GM12878 (cell line): ENCODE data around the gene CCDC134. TPM values are rescaled to one million over a fixed set of nuclear protein-coding genes. Genes with fewer than 3 reads are reported as not detected.
A peak's percentile ranks its signal among the peaks of the same experiment; 100 is the strongest.

ENCODE experiments used
- ATAC-seq: fragments of 200-7000 bp; cut with Tn5 transposase; 3 replicates; pipeline ENCODE4 v1.9.1; 2020; ENCODE audit warnings: mild to moderate bottlenecking, moderate library complexity
- BruUV-seq: library from RNA; stranded (reverse); fragments of 400-500 nt; replicated peaks from 2 replicates; lab custom pipeline; 2021; lab: Mats Ljungman, UMichigan
- CTCF ChIA-PET: fragments of 300-600 bp; sonication (Branson Sonifier 250); formaldehyde crosslinking; extraction: SDS; loops from one replicate; lab custom pipeline; 2021; ENCODE audit warnings: inconsistent platforms; lab: Yijun Ruan, JAX
- POLR2A ChIA-PET: fragments of 350-600 bp; formaldehyde crosslinking; extraction: SDS; loops from one replicate; lab custom pipeline; 2021; ENCODE audit warnings: inconsistent platforms; lab: Charles Lee
- RAD21 ChIA-PET: fragments of 300-600 bp; sonication (Branson Sonifier 250); formaldehyde crosslinking; loops from one replicate; lab custom pipeline; 2023; ENCODE audit warnings: antibody characterized with exemption; ENCODE audit not compliant: unreplicated experiment; lab: Charles Lee
- SMC1A ChIA-PET: fragments of 300-600 bp; sonication (Branson Sonifier 250); formaldehyde crosslinking; loops from one replicate; lab custom pipeline; 2023; ENCODE audit not compliant: unreplicated experiment, uncharacterized antibody; lab: Charles Lee
- DNase-seq: peaks from one replicate; pipeline ENCODE4 v3.0.0-alpha.2; 2011; ENCODE audit warnings: low read depth, low spot score
- FAIRE-seq: peaks from 3 replicates; lab custom pipeline; 2011; peaks lifted over from hg19 to GRCh38; lab: Jason Lieb, UNC
- H2AFZ ChIP-seq: 2 replicates; pipeline ENCODE4 v1.6.0; 2011; ENCODE audit warnings: low read depth, low read length, control low read depth; ENCODE audit not compliant: control insufficient read depth
- H3K27ac ChIP-seq: 2 replicates; pipeline ENCODE4 v1.5.1; 2011; ENCODE audit warnings: control low read depth; ENCODE audit not compliant: control insufficient read depth, insufficient read depth
- H3K27me3 ChIP-seq, 2 experiments: replicated peaks in 1 of 2; 2 replicates each; pipeline versions ENCODE4 v1.6.0 to v1.6.1; 2011; ENCODE audit warnings: low read length in 1 of 2; ENCODE audit not compliant: control insufficient read depth in 2 of 2, insufficient read depth in 2 of 2
- H3K36me3 ChIP-seq, 2 experiments: 2 replicates each; pipeline ENCODE4 v1.5.1; 2011; ENCODE audit warnings: low read length in 1 of 2; ENCODE audit not compliant: control insufficient read depth in 2 of 2, insufficient read depth in 2 of 2
- H3K4me1 ChIP-seq: 2 replicates; pipeline ENCODE4 v1.6.1; 2011; ENCODE audit warnings: mild to moderate bottlenecking, low read length, moderate library complexity, mixed read lengths; ENCODE audit not compliant: control insufficient read depth, insufficient read depth
- H3K4me2 ChIP-seq: 2 replicates; pipeline ENCODE4 v1.6.0; 2011; ENCODE audit warnings: control low read depth; ENCODE audit not compliant: control insufficient read depth, insufficient read depth
- H3K4me3 ChIP-seq: fragments of 200-600 bp; sonication (generic); 2 replicates; pipeline ENCODE4 v1.5.1; 2016
- H3K79me2 ChIP-seq: 2 replicates; pipeline ENCODE4 v1.6.0; 2011; ENCODE audit warnings: low read length; ENCODE audit not compliant: control insufficient read depth, insufficient read depth
- H3K9ac ChIP-seq: 2 replicates; pipeline ENCODE4 v1.8.0; 2011; ENCODE audit warnings: low read length, control low read depth, mixed read lengths; ENCODE audit not compliant: control insufficient read depth, insufficient read depth
- H3K9me3 ChIP-seq: replicated peaks from 3 replicates; pipeline ENCODE4 v1.5.1; 2011; ENCODE audit warnings: mild to moderate bottlenecking, low read length; ENCODE audit not compliant: control insufficient read depth, insufficient read depth
- H4K20me1 ChIP-seq: 2 replicates; pipeline ENCODE4 v1.6.0; 2011; ENCODE audit not compliant: control insufficient read depth, insufficient read depth
- BCL11A ChIP-seq: IDR thresholded peaks from 2 replicates; pipeline ENCODE4 v1.6.1; 2011; ENCODE audit warnings: low read depth, low read length
- BMI1 ChIP-seq: fragments of 450-650 bp; IDR thresholded peaks from 2 replicates; pipeline ENCODE4 v1.6.1; 2016; ENCODE audit warnings: mild to moderate bottlenecking, moderate library complexity, borderline replicate concordance
- CBX5 ChIP-seq: sonication (generic); IDR thresholded peaks from 2 replicates; pipeline ENCODE4 v1.6.1; 2016; ENCODE audit warnings: low read depth, moderate library complexity, mild to moderate bottlenecking, inconsistent platforms
- CEBPB ChIP-seq, 2 experiments: fragments of 150-350 bp in 1 of 2; IDR thresholded peaks; 2 replicates each; pipeline ENCODE4 v1.6.1; 2012 to 2014; ENCODE audit warnings: low read depth in 2 of 2, low read length in 2 of 2, borderline replicate concordance in 1 of 2, inconsistent platforms in 1 of 2
- CHD1 ChIP-seq: IDR thresholded peaks from 2 replicates; pipeline ENCODE4 v1.6.1; 2012; ENCODE audit warnings: low read depth, low read length, improper control_type of control experiment
- EED ChIP-seq: sonication (generic); IDR thresholded peaks from 2 replicates; pipeline ENCODE4 v1.6.1; 2016; ENCODE audit warnings: antibody characterized with exemption, low read depth
- EGR1 ChIP-seq, 2 experiments: IDR thresholded peaks; 1 replicate in 1 of 2; 2 replicates in 1 of 2; pipeline ENCODE4 v1.6.1; 2011 to 2012; ENCODE audit warnings: low read depth in 2 of 2, low read length in 2 of 2, borderline replicate concordance in 1 of 2, mild to moderate bottlenecking in 1 of 2, moderate library complexity in 1 of 2
- FOXM1 ChIP-seq: IDR thresholded peaks from 2 replicates; pipeline ENCODE4 v1.6.1; 2012; ENCODE audit warnings: low read depth, mild to moderate bottlenecking, inconsistent platforms, low read length, moderate library complexity
- HDAC6 ChIP-seq: fragments of 200-600 bp; sonication (generic); IDR thresholded peaks from one replicate; pipeline ENCODE4 v1.8.0; 2017; ENCODE audit warnings: antibody characterized with exemption; ENCODE audit not compliant: unreplicated experiment
- IKZF2 ChIP-seq, 2 experiments: fragments of 450-650 bp; IDR thresholded peaks; 2 replicates each; pipeline ENCODE4 v1.6.1; 2017; ENCODE audit warnings: mild to moderate bottlenecking in 2 of 2, moderate library complexity in 2 of 2
- IRF4 ChIP-seq: IDR thresholded peaks from 2 replicates; pipeline ENCODE4 v1.6.1; 2011; ENCODE audit warnings: low read depth, low read length
- JUNB ChIP-seq: IDR thresholded peaks from 2 replicates; pipeline ENCODE4 v1.6.1; 2016; ENCODE audit warnings: antibody characterized with exemption, mild to moderate bottlenecking
- LARP7 ChIP-seq: fragments of 450-650 bp; IDR thresholded peaks from 2 replicates; pipeline ENCODE4 v1.6.1; 2017; ENCODE audit warnings: mild to moderate bottlenecking
- MEF2B ChIP-seq: fragments of 450-650 bp; IDR thresholded peaks from 2 replicates; pipeline ENCODE4 v1.6.1; 2018; ENCODE audit warnings: mild to moderate bottlenecking, moderate library complexity; ENCODE audit not compliant: partially characterized antibody, poor library complexity, severe bottlenecking
- MXI1 ChIP-seq: fragments of 150-350 bp; IDR thresholded peaks from 2 replicates; pipeline ENCODE4 v1.6.1; 2011; ENCODE audit warnings: low read depth, mild to moderate bottlenecking, inconsistent platforms, low read length, improper control_type of control experiment
- NFXL1 ChIP-seq: fragments of 450-650 bp; IDR thresholded peaks from 2 replicates; pipeline ENCODE4 v1.6.1; 2017; ENCODE audit warnings: antibody characterized with exemption, mild to moderate bottlenecking, borderline replicate concordance
- NR2C1 ChIP-seq: fragments of 450-650 bp; IDR thresholded peaks from 2 replicates; pipeline ENCODE4 v1.6.1; 2017; ENCODE audit warnings: antibody characterized with exemption, mild to moderate bottlenecking, moderate library complexity
- NR2C2 ChIP-seq: IDR thresholded peaks from 2 replicates; pipeline ENCODE4 v1.6.1; 2011; ENCODE audit warnings: borderline replicate concordance, low read depth; ENCODE audit not compliant: control insufficient read depth, insufficient read length
- YY1 ChIP-seq: IDR thresholded peaks from 2 replicates; pipeline ENCODE4 v1.6.1; 2011; ENCODE audit warnings: low read depth, mild to moderate bottlenecking, low read length
- ZNF217 ChIP-seq: fragments of 450-650 bp; IDR thresholded peaks from 2 replicates; pipeline ENCODE4 v1.6.1; 2017; ENCODE audit warnings: antibody characterized with exemption, mild to moderate bottlenecking
- ZNF24 ChIP-seq: fragments of 450-650 bp; IDR thresholded peaks from 2 replicates; pipeline ENCODE4 v1.6.1; 2017; ENCODE audit warnings: antibody characterized with exemption, mild to moderate bottlenecking
- WGBS: methylation state at CpG from one replicate; pipeline ENCODE4 v1.1.6; 2016; ENCODE audit warnings: low lambda C conversion rate; ENCODE audit not compliant: insufficient replicate concordance, insufficient coverage; ENCODE audit errors: missing lambda C conversion rate; 5-methylcytosine and 5-hydroxymethylcytosine counted together
- in situ Hi-C: fragments of 300-500 bp; cut with MboI; formaldehyde crosslinking; loops from 9 replicates; pipeline ENCODE4 v1.14.3; 2018; ENCODE audit warnings: mixed read lengths
- intact Hi-C: fragments of 100-400 bp; cut with micrococcal nuclease; formaldehyde crosslinking; loops from one replicate; pipeline ENCODE4 v1.14.2; 2022; ENCODE audit not compliant: unreplicated experiment
- polyA plus RNA-seq, 11 experiments: library from polyadenylated mRNA; depleted of rRNA in 4 of 11; unstranded in 6 of 11; stranded (reverse) in 5 of 11; fragments of >200 nt; fragmentation: Nextera tagmentation in 4 of 11; fragmentation: Illumina TruSeq in 1 of 11; extraction: Ambion mirVana in 4 of 11; extraction: Trizol in 1 of 11; gene quantifications; 1 replicate in 1 of 11; 2 replicates in 10 of 11; pipeline versions ENCODE4 v1.2.1 to v1.2.3, GENCODE V29; 2011 to 2016; ENCODE audit warnings: inconsistent platforms in 2 of 11, missing spikeins in 2 of 11, low read depth in 1 of 11
- total RNA-seq, 4 experiments: library from RNA; depleted of rRNA in 3 of 4; stranded (reverse); fragments of >200 nt in 3 of 4; fragmentation: Illumina TruSeq in 1 of 4; extraction: Trizol in 1 of 4; gene quantifications; 2 replicates each; pipeline versions ENCODE4 v1.2.1 to v1.2.3, GENCODE V29; 2013 to 2021
- TF ChIP-seq, protein P1 (sequence below): fragments of 450-650 bp; IDR thresholded peaks from 2 replicates; pipeline ENCODE4 v1.6.1; 2016; ENCODE audit warnings: mild to moderate bottlenecking
- TF ChIP-seq, protein P2 (sequence below): IDR thresholded peaks from 2 replicates; pipeline ENCODE4 v1.6.1; 2011; ENCODE audit warnings: borderline replicate concordance, low read depth, mild to moderate bottlenecking, moderate library complexity, low read length; ENCODE audit not compliant: insufficient read depth, poor library complexity, severe bottlenecking

Gene CCDC134
- total and polyA plus RNA-seq, 10 of the 15 experiments (the other 5 are each of a cell fraction or from before 2014, with no cell fraction given) = 0.35 to 19.3 (median 11.8) TPM

DNA sequence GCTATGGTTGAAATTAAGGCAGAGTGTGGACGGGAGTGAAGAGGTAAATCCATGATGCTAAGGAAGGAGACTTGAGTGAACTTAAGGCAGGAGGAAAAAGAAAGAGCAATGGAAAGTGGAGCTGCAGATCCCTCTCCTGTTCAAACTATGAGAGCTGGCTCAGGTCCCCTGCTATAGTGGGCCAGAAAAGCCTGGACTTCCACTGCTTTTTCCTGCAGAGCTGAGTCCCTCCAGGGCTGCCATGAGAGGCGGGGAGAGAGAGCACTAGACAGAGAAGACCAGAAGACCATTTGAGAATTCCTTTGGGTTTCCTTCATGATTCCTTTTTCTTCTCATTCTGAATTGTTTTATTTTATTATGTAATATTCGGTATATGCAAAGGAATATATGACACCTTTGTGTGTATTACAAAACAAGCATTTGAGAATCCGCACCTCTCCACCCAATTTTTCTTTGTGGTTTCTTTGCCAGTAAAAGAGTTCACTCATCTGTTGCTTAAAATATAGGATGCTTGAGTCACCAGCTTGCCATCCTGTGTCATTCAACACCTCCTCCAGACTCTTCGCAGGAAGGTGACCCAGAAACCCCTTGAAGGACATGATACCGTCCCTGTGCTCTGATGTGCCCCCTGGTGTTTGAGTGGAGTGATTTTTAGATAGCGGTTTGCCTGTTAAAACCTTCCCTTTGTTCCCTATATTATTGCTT lies 56.8 kb downstream of the CCDC134 start:
- peaks cover 83% of the 10 kb centered on the region for H3K79me2 ChIP-seq
- H3K9me3 ChIP-seq = no peaks in the 10 kb centered on the region
- no peak overlapping the region for H3K4me3 ChIP-seq
- H3K27me3 ChIP-seq = no peaks in the 10 kb centered on the region
- intact Hi-C loops (loop anchor here (1.0 to 5.0 kb wide), 2 partner anchors 35 to 111 kb away; no protein-coding TSS in a partner anchor), in situ Hi-C loops (no loop called here)
- ChIA-PET SMC1A (interaction anchor here (0.5 to 5.9 kb wide), 16 partner anchors 14 to 159 kb away, joined by 3 to 96 read pairs (median 6); partner anchors contain the start of genes CCDC134, MEI1 and SREBF2), POLR2A (interaction anchor here (0.8 to 11.8 kb wide), 7 partner anchors 14 to 111 kb away, joined by 3 to 135 read pairs (median 4); no protein-coding TSS in a partner anchor), CTCF (interaction anchor here (0.5 to 5.8 kb wide), 15 partner anchors 10 to 235 kb away, joined by 3 to 51 read pairs (median 6); partner anchors contain the start of genes CCDC134, CENPM, MEI1 and SREBF2), RAD21 (interaction anchor here (0.6 to 3.5 kb wide), 10 partner anchors 14 to 161 kb away, joined by 3 to 20 read pairs (median 6); no protein-coding TSS in a partner anchor)
- 0 out of 2 replicates have a peak, but pooled peaks cover 3% of the 10 kb centered on the region for H4K20me1 ChIP-seq
- no peak overlapping the region for H3K4me2 ChIP-seq
- H3K4me1 ChIP-seq = peaks cover 47% of the 10 kb centered on the region
- peaks cover 0 to 3% of the 10 kb centered on the region in 2 experiments; a peak in 1 of 4 replicates for H3K36me3 ChIP-seq
- H3K9ac ChIP-seq = no peak overlapping the region
- 42% methylated on average over 7 of the region's 7 CpGs for WGBS
- BruUV-seq = no TSS peak
- DNase-seq (peak; percentile 46), FAIRE-seq (peak; percentile 81), ATAC-seq (peak; percentile 60)
- H2AFZ ChIP-seq = no peak overlapping the region
- no peak overlapping the region for H3K27ac ChIP-seq
- TF ChIP-seq EGR1 (IDR thresholded peaks at IDR 0.05; ENCODE audit: borderline replicate concordance in 1 of 2, low read depth in 2 of 2, low read length in 2 of 2) (no peak), CBX5 (no peak), IRF4 (no peak), JUNB (no peak), LARP7 (no peak), MXI1 (no peak), CHD1 (no peak), CEBPB (IDR thresholded peaks at IDR 0.05; ENCODE audit: borderline replicate concordance in 1 of 2, low read depth in 2 of 2, low read length in 2 of 2) (no peak), ZNF24 (no peak), FOXM1 (no peak), YY1 (0 out of 2 replicates have a peak, but pooled peaks have one; percentile 43), NR2C2 (no peak), EED (peak; percentile 54; the same call in 1 of the 2 replicates), MEF2B (no peak), IKZF2 (IDR thresholded peaks at IDR 0.05) (peak; percentile 48 to 64; a peak in 2 of 4 replicates), NFXL1 (no peak), BMI1 (no peak), HDAC6 (no peak), ZNF217 (no peak), BCL11A (no peak), NR2C1 (no peak)
- TF ChIP-seq, protein P1, sequence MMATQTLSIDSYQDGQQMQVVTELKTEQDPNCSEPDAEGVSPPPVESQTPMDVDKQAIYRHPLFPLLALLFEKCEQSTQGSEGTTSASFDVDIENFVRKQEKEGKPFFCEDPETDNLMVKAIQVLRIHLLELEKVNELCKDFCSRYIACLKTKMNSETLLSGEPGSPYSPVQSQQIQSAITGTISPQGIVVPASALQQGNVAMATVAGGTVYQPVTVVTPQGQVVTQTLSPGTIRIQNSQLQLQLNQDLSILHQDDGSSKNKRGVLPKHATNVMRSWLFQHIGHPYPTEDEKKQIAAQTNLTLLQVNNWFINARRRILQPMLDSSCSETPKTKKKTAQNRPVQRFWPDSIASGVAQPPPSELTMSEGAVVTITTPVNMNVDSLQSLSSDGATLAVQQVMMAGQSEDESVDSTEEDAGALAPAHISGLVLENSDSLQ = peak; percentile 75
- TF ChIP-seq, protein P2, sequence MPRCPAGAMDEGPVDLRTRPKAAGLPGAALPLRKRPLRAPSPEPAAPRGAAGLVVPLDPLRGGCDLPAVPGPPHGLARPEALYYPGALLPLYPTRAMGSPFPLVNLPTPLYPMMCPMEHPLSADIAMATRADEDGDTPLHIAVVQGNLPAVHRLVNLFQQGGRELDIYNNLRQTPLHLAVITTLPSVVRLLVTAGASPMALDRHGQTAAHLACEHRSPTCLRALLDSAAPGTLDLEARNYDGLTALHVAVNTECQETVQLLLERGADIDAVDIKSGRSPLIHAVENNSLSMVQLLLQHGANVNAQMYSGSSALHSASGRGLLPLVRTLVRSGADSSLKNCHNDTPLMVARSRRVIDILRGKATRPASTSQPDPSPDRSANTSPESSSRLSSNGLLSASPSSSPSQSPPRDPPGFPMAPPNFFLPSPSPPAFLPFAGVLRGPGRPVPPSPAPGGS = peak; percentile 30
